MM.1S (cell line): Measurements from ENCODE around the gene IL23R.

Experiments used
- CTCF ChIP-seq: fragments of 300-600 bp; sonication (generic); IDR thresholded peaks from 2 replicates; pipeline ENCODE4 v1.5.1; 2016; ENCODE audit warnings: antibody characterized with exemption, low read length, mixed read lengths
- EZH2 ChIP-seq: fragments of 300-600 bp; sonication (generic); optimal IDR thresholded peaks from 2 replicates; pipeline ENCODE3; 2017; ENCODE audit warnings: low read depth, mild to moderate bottlenecking, antibody characterized with exemption, low read length, mixed read lengths
- EZH2phosphoT487 ChIP-seq: fragments of 300-600 bp; sonication (generic); IDR thresholded peaks from 2 replicates; pipeline ENCODE4 v1.6.1; 2018; ENCODE audit warnings: antibody characterized with exemption, low read length

GRCh38 chr1:67256291-67257172 lies 90.3 kb downstream of the IL23R start:
- no peak for TF ChIP-seq EZH2phosphoT487
- no peak for TF ChIP-seq CTCF
- TF ChIP-seq EZH2 = no peak
